HG03095 (cell line): ENCODE results near the gene PARD3B.

Source experiments
- ATAC-seq: cut with Tn5 transposase; IDR thresholded peaks from one replicate; pipeline ENCODE4 v1.9.1; 2021; ENCODE audit warnings: moderate library complexity; ENCODE audit not compliant: unreplicated experiment

The PARD3B gene

GRCh38 chr2:204581946-204582345, 36.7 kb downstream of the PARD3B start:
- ATAC-seq: no peak

GRCh38 chr2:204583773-204584172, 38.5 kb downstream of the PARD3B start:
- no peak for ATAC-seq

GRCh38 chr2:204585930-204586329, 40.7 kb downstream of the PARD3B start:
- ATAC-seq: no peak

GRCh38 chr2:204586444-204587180, 41.3 kb downstream of the PARD3B start:
- ATAC-seq: no peak

GRCh38 chr2:204590063-204590462, 44.8 kb downstream of the PARD3B start:
- ATAC-seq: no peak

DNA sequence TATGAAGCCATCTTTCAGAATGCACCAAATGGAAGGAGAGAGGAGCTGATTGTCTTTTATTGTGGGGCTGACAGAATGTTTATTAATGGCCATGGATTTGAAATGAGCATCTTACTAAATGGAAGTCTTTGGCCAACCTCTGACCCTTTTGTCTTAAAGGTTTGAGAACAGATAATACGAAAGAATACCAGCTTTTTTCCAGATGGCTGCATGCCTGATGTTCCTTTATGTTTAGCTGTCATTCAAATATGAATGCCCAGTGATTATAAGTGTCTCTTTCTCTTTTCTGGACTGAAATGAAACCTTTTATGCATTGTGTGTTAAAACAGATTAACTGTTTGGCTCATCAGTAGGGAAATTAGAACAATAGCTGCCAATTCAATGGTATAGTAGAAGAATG, 46.0 kb downstream of the PARD3B start:
- no peak for ATAC-seq

- ATAC-seq: no peak
Measured at GRCh38 chr2:204604061-204604460, 58.8 kb downstream of the PARD3B start.

- ATAC-seq: no peak
Measured at GRCh38 chr2:204608237-204608939, 63.1 kb downstream of the PARD3B start.

- no peak for ATAC-seq
Measured at GRCh38 chr2:204611017-204611631, 65.8 kb downstream of the PARD3B start.

DNA sequence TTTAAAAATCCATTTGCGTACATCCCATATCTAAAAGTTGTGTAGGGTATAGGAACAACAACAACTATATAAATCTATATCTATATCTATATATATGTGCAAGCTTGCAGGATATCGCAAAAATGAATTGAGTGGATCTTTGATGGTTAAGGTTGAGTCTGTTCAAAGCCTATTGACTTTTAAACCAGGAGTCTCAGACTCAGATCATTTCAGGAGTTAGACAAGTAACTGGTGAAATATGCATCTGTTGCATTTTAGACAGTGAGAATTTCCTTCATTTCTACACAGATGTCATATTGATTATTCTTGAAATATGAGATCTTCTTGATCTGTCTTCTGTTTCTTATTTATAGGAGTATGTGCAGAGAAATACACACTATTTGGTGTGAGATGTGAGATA, 66.5 kb downstream of the PARD3B start:
- ATAC-seq: no peak

- no peak for ATAC-seq
Measured at GRCh38 chr2:204613635-204614034, 68.4 kb downstream of the PARD3B start.

GRCh38 chr2:204615456-204615855, 70.2 kb downstream of the PARD3B start:
- ATAC-seq: no peak

GRCh38 chr2:204625135-204625534, 79.9 kb downstream of the PARD3B start:
- no peak for ATAC-seq

GRCh38 chr2:204628926-204629712, 83.8 kb downstream of the PARD3B start:
- no peak for ATAC-seq

DNA sequence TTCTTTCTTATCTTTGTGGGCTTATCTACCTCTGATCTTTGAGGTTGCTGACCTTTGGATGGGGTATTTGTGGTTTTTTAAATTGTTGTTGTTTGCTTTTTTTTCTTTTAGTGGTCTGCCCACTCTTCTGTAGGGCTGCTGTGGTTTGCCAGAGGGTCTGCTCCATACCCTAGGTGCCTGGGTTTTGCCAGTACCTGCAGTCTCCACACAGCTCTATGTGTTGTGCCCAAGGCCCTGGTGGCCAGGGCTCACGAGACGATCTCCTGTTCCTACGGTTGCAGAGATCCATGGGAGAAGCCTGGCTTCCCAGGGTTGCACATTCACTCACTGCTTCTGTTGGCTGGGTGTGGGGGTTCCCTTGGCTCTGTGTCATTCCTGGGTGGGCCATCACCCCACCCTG, 87.1 kb downstream of the PARD3B start:
- ATAC-seq: no peak

GRCh38 chr2:204634564-204634963, 89.3 kb downstream of the PARD3B start:
- no peak for ATAC-seq

- ATAC-seq: no peak
Measured at GRCh38 chr2:204635478-204635877, 90.2 kb downstream of the PARD3B start.

DNA sequence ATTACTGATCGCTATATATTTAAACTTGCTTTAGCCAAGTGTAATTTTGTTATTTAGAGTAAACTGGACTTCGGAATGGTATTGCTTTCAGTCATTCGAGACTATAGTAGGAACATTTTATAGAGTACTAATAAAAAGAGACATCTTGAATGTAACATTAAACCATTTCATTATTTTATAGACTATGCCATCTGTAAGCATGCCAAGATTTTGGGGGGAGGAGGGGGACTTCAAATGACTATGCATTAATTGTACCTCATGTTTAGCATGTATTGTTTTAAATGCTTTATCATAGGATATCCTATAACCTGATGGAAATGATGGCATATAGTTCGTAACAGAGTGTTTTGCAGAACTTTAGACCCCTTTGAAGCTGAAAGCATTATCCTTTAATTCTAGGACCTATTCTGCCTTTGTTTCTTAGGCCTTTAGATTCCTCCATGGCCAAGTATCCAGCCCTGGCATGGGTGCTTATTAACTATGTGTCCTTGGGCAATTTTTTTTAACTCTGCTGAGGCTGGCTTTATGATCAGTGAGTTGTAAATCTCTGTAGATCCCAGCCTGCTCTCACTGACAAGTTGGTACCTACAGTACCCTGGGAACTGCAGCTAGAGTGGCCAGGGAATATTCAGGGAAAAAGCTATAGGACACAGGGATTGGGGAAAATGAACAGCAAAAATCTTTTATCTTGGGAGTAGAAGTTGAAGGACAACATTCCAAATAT, 93.4 kb downstream of the PARD3B start:
- no peak for ATAC-seq

DNA sequence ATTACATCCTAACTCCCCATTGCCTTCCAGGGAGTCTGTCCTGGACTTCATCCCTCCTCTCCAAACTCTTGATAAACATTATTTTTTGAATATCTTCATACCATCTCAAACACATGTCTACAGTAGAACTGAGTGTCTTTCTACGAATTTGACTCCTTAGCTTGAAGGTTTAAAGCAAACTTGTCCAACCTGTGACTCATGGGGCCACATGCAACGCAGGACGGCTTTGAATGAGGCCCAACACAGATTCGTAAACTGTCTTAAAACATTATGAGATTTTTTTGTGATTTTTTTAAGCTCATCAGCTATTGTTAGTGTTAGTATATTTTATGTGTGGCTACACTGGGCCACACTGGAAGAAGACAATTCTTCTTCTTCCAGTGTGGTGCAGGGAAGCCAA, 98.1 kb downstream of the PARD3B start:
- ATAC-seq: no peak

DNA sequence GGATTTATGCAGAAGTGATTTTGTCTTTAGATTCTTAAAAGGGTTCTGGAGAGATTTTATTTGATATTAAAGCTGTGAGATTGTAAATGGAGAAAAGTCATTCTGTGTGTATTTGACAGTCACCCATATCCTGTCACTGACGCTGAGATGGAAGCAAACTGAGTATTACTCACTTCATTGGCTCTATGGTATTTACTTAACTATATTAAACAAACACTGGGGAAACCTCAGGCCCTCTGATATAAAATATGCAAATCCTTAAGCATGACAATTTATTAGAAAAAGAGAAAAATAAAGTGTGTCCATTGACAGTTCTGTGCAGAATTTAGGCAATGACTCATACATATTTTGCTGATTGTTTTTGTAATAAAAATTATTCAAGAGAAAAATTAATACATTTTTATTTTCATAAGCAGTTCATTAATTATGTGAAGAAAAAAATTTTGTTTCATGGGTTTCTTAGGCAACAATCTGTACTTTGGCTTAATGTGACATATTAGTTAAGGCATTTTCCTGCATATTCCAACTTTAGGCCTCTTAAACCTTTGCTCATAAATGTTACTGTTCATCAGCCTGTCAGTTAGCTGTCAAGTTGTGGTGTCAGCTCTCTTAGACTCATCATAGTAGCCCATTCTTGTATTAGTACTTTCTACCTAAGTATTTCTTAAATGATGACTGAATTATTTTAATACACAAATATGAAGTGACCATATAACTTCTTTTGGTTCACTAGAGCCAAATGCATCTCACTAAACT, 99.9 kb downstream of the PARD3B start:
- ATAC-seq: no peak
